OCI-LY1 (cell line): ENCODE results near the gene ATP11A.

ENCODE experiments used
- H2AFZ ChIP-seq: fragments of 200-600 bp; sonication (generic), shearing (Covaris generic); 2 replicates; pipeline ENCODE4 v1.6.0; 2014; ENCODE audit warnings: antibody characterized with exemption, mild to moderate bottlenecking, low read length
- H3F3A ChIP-seq: fragments of 200-600 bp; sonication (generic), shearing (Covaris generic); 2 replicates; pipeline ENCODE4 v1.6.0; 2014; ENCODE audit warnings: mild to moderate bottlenecking, antibody characterized with exemption, low read length, moderate library complexity; ENCODE audit not compliant: insufficient read depth
- H3K27ac ChIP-seq: fragments of 200-600 bp; sonication (generic); 2 replicates; pipeline ENCODE4 v1.5.1; 2014; ENCODE audit warnings: low read length, mixed run types, mild to moderate bottlenecking, low read depth; ENCODE audit not compliant: poor library complexity, severe bottlenecking
- H3K27me3 ChIP-seq: fragments of 200-600 bp; sonication (generic); 2 replicates; pipeline ENCODE4 v1.6.0; 2014; ENCODE audit warnings: antibody characterized with exemption, mild to moderate bottlenecking, low read length, moderate library complexity; ENCODE audit not compliant: insufficient read depth
- H3K36me3 ChIP-seq: fragments of 200-600 bp; sonication (generic); 2 replicates; pipeline ENCODE4 v1.6.1; 2014; ENCODE audit warnings: mild to moderate bottlenecking, antibody characterized with exemption, low read length, moderate library complexity, mixed read lengths; ENCODE audit not compliant: insufficient read depth
- H3K4me1 ChIP-seq: fragments of 200-600 bp; sonication (generic); 2 replicates; pipeline ENCODE4 v1.5.1; 2014; ENCODE audit warnings: mild to moderate bottlenecking, low read length, moderate library complexity; ENCODE audit not compliant: insufficient read depth, severe bottlenecking
- H3K4me2 ChIP-seq: fragments of 200-600 bp; sonication (generic), shearing (Covaris generic); 2 replicates; pipeline ENCODE4 v1.6.1; 2014; ENCODE audit warnings: low read length
- H3K4me3 ChIP-seq: fragments of 200-600 bp; sonication (generic); 2 replicates; pipeline ENCODE4 v1.5.1; 2014; ENCODE audit warnings: low read length, low read depth, mild to moderate bottlenecking, mixed read lengths; ENCODE audit not compliant: poor library complexity, severe bottlenecking
- H3K79me2 ChIP-seq: fragments of 200-600 bp; shearing (Covaris generic); 2 replicates; pipeline ENCODE4 v1.6.1; 2016; ENCODE audit warnings: mixed run types, low read length, mixed read lengths; ENCODE audit not compliant: insufficient read depth
- H3K9ac ChIP-seq: fragments of 200-600 bp; sonication (generic), shearing (Covaris generic); 2 replicates; pipeline ENCODE4 v1.6.1; 2014; ENCODE audit warnings: mild to moderate bottlenecking, low read length, mixed read lengths
- H3K9me2 ChIP-seq: fragments of 200-600 bp; sonication (generic), shearing (Covaris generic); 2 replicates; pipeline ENCODE4 v1.6.1; 2014; ENCODE audit warnings: low read depth, mild to moderate bottlenecking, low read length, mixed read lengths
- H3K9me3 ChIP-seq: fragments of 200-600 bp; shearing (Covaris generic); 2 replicates; pipeline ENCODE4 v1.6.1; 2014; ENCODE audit warnings: low read length, mixed read lengths
- H4K20me1 ChIP-seq: fragments of 200-600 bp; sonication (generic), shearing (Covaris generic); 2 replicates; pipeline ENCODE4 v1.6.0; 2016; ENCODE audit warnings: mild to moderate bottlenecking, low read length; ENCODE audit not compliant: insufficient read depth
- CTCF ChIP-seq: fragments of 200-600 bp; sonication (generic), shearing (Covaris generic); IDR thresholded peaks from 2 replicates; pipeline ENCODE4 v1.5.1; 2017; ENCODE audit warnings: mild to moderate bottlenecking, antibody characterized with exemption, low read length, moderate library complexity, mixed read lengths
- EZH2 ChIP-seq: fragments of 200-600 bp; sonication (generic), shearing (Covaris generic); IDR thresholded peaks from 2 replicates; pipeline ENCODE4 v1.8.0; 2017; ENCODE audit warnings: borderline replicate concordance, mixed run types, mild to moderate bottlenecking, antibody characterized with exemption, low read length, moderate library complexity, mixed read lengths

Gene ATP11A

GRCh38 chr13:112896736-112897602 is 207.1 kb downstream of the ATP11A start:
- H4K20me1 ChIP-seq: no peaks in the 10 kb centered on the region
- H3K4me3 ChIP-seq: no peak overlapping the region
- no peak overlapping the region for H3K9ac ChIP-seq
- peaks cover 9% of the 10 kb centered on the region for H3K4me1 ChIP-seq
- H3F3A ChIP-seq: no peaks in the 10 kb centered on the region
- no peak overlapping the region for H3K27ac ChIP-seq
- TF ChIP-seq CTCF (no peak), EZH2 (no peak)
- no peaks in the 10 kb centered on the region for H3K9me3 ChIP-seq
- H3K4me2 ChIP-seq: no peak overlapping the region
- peaks cover 2% of the 10 kb centered on the region; the same call in 1 of the 2 replicates for H3K27me3 ChIP-seq
- no peaks in the 10 kb centered on the region for H3K9me2 ChIP-seq
- H3K79me2 ChIP-seq: no peaks in the 10 kb centered on the region
- no peak overlapping the region for H2AFZ ChIP-seq
- no peaks in the 10 kb centered on the region for H3K36me3 ChIP-seq

GRCh38 chr13:112897603-112897955 is 207.7 kb downstream of the ATP11A start:
- Histone ChIP-seq H3K36me3 (no peaks in the 10 kb centered on the region), H3K79me2 (no peaks in the 10 kb centered on the region), H2AFZ (no peak overlapping the region), H3K27ac (no peak overlapping the region), H3K9me2 (no peaks in the 10 kb centered on the region), H3K4me2 (no peak overlapping the region), H3K4me3 (no peak overlapping the region), H3K4me1 (peaks cover 9% of the 10 kb centered on the region), H3K9ac (no peak overlapping the region), H3K27me3 (peaks cover 6% of the 10 kb centered on the region; the same call in 1 of the 2 replicates), H4K20me1 (no peaks in the 10 kb centered on the region), H3F3A (no peaks in the 10 kb centered on the region), H3K9me3 (no peaks in the 10 kb centered on the region)
- TF ChIP-seq EZH2: no peak
- no peak for TF ChIP-seq CTCF

GRCh38 chr13:112897956-112898620 is 208.2 kb downstream of the ATP11A start:
- H4K20me1 ChIP-seq: no peaks in the 10 kb centered on the region
- H3K4me1 ChIP-seq: peaks cover 6% of the 10 kb centered on the region
- no peaks in the 10 kb centered on the region for H3K9me3 ChIP-seq
- no peak overlapping the region for H3K4me3 ChIP-seq
- H3K36me3 ChIP-seq: no peaks in the 10 kb centered on the region
- no peaks in the 10 kb centered on the region for H3F3A ChIP-seq
- no peaks in the 10 kb centered on the region for H3K9me2 ChIP-seq
- H3K9ac ChIP-seq: no peak overlapping the region
- H3K4me2 ChIP-seq: no peak overlapping the region
- H3K27me3 ChIP-seq: peaks cover 7% of the 10 kb centered on the region; the same call in 1 of the 2 replicates
- H3K27ac ChIP-seq: no peak overlapping the region
- TF ChIP-seq CTCF (no peak), EZH2 (no peak)
- no peaks in the 10 kb centered on the region for H3K79me2 ChIP-seq
- no peak overlapping the region for H2AFZ ChIP-seq
